Stimulated activated CD8-positive, alpha-beta memory T cell treated with anti-CD3 and anti-CD28 coated beads, Interleukin-7, amount 100 ng/mL, for 4 hours (primary cell): Measurements from ENCODE around the gene SERPINA3.

Source experiments
- DNase-seq, 2 donors: peaks; one replicate each; pipeline ENCODE4 v3.0.0-alpha.2; 2020; ENCODE audit warnings: low read depth in 2 of 2

SERPINA3 gene

GRCh38 chr14:94655169-94655710, 43.0 kb downstream of the SERPINA3 start:
- DNase-seq = no peak

DNA sequence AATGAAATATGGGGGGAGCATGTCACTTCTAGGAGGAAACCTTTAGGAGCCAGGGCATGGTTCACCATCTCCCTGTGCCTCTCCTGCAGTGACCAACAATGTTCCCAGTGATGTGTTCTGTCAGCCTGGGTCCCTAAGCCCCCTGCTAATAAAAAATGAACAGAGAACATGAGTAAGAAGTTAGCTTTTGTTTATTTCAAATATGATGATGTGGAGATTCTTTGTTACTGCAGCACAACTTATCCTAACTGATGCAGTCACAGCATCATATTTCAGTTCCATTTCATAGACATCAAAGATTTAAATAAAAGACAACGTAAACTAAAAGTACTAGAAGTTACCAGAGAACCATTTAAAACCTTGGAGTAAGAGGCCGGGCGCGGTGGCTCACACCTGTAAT, 43.9 kb downstream of the SERPINA3 start:
- DNase-seq = no peak

GRCh38 chr14:94659256-94659655, 47.1 kb downstream of the SERPINA3 start:
- no peak for DNase-seq

DNA sequence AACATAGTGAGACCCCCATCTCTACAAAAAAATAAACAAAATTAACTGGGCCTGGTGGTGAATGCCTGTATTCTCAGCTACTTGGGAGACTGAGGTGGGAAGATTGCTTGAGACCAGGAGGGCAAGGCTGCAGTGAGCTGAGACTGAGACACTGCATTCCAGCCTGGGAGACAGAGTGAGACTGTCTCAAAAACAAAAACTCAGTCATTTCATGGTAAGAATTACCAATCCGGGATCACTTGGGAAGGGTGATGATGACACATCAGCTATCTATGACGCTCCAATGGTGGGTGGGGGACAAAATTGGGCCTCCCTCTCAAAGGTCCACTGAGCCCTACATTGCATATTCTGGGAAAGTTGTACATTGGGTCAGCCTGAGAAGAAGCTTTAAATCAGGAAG, 47.7 kb downstream of the SERPINA3 start:
- DNase-seq = no peak

DNA sequence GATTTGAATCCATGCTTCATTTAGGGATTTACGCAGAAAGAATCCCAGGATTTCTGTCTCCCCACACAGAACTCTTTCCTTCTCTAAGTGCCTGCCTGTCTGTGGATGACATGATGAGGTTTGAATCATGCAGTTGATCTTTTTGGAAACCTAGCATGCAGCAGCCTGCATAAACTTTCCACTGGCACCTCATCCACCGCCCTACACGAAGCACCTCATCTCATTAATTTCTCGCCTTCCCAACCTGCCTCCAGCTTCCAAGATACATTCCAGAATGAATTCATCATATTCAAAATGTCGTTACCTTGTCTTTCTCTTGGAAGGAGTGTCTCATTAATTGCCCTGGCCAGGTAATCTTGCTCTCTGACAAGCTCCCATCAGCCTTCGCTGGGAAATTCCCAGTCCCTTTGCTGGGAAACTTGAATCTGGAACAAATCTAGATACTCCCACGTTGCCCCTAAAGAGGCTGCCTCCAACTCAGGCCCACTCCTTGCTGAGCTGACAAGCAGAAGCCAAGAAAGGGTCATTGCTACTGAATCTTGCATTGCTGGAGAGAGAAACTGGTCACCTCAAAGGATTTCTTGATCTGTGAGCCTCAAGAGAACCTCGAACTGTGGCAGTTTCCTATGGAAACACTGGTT, 48.2 kb downstream of the SERPINA3 start:
- no peak for DNase-seq

GRCh38 chr14:94663538-94663937, 51.3 kb downstream of the SERPINA3 start:
- DNase-seq = no peak

GRCh38 chr14:94663965-94664704, 51.9 kb downstream of the SERPINA3 start:
- no peak for DNase-seq

GRCh38 chr14:94665121-94665520, 52.9 kb downstream of the SERPINA3 start:
- no peak for DNase-seq

GRCh38 chr14:94665544-94665943, 53.4 kb downstream of the SERPINA3 start:
- no peak for DNase-seq

DNA sequence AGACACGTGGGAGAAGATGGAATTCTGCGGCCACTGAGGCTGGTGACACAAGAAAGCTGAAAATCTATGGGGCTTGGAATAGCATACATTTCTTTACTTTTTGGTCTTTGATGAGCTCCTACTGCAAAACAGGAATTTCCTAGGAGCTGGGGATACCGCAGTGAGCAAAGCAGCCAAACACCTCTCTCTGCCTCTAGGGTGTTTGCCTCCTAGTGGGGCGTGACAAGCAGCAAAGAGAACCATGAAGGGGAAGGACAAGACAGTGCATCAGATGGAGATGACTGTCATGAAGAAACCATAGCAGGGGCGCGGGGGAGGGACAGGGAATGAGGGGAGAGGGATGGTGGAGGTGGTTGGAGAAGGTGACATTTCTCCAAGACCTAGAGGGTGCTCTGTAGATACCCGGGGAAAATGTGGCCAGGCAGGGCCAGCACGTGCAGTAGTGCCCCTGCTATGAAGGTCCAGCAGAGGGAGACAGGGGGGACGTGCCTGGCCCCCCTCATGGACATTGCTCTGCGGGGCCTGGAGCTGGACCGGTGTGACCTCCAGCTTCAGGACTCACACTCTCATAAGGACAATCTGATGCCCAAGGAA, 58.6 kb downstream of the SERPINA3 start:
- no peak for DNase-seq

GRCh38 chr14:94671870-94672444, 59.8 kb downstream of the SERPINA3 start:
- no peak for DNase-seq

GRCh38 chr14:94673071-94673470, 60.9 kb downstream of the SERPINA3 start:
- no peak for DNase-seq
